NCI-H146 treated with DMSO at 0.1 percent for 48 hours (cell line): ENCODE measurements around the gene CEP44.

Experiments
- DNase-seq: peaks from one replicate; lab custom pipeline; 2025; ENCODE audit not compliant: unreplicated experiment; lab: John Stamatoyannopoulos, UW

CEP44 gene

DNA sequence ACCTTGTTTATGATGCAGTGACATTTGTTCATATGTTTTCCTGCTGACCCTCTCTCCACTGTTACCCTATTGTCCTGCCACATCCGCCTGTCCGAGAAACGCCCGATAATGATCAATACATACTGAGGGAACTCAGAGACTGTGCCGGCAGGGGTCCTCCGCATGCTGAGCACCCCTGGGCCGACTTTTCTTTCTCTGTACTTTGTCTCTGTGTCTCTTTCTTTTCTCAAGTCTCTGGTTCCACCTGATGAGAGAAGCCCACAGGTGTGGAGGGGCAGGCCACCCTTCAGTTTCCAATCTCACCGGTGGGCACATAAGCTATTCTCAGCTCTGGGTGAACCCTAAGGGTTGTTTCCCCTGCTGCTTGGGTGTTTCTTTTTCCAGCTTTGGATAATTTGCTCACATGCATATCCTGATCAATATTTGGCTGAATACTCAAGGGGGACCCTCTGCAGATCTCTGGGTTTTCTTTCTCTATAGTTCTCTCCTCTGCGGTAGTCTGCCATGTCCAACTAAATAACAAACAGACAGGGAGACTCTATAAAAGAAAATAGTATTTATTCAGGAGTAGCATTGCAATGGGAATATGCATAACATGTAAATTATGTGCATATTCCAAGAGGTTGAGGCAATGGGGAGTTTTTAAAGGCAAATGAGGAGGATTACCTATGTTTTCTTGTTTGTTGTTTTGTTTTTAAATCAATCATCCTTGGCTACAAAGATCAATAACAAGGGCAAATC is 97.2 kb downstream of the CEP44 start:
- DNase-seq, result no peak

DNA sequence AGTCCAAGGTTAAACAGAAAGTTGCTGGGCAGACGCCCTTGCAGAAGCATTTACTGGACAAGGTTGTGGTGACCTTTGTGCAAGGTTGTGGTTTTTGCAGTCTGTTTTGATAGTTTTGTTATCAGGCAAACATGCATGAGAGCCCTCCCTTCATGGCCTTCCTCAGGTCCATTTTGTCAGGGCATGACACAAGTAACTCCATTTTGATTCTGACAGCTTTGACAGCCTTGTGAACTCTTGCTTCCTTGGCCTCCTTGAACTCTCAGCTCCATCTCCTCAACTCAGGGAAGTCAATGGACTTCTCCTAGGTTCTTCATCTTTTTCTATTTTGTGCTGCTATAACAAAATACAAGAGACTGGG is 97.7 kb downstream of the CEP44 start:
- DNase-seq, result no peak
